ENCODE results near the gene TIE1.

Gene TIE1

DNA sequence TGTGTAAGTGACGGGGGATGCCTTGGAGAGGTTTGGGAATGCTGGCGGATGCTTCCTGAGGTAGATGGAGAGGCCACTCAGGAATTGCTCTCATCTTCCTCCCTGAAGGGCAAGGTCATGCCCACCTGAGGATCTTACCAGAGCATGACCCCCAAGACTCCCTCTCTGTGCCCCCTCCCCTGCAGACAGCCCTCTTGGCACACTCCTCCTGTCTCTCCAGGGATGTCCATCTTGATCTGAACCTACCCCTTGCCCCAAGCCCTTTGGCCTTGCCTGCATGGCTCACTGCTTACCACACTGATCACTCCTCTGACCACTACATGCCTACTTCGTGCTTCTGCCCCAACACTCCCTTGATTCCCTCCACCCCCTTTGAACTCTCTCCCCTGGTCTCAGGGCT, 19.0 kb downstream of the TIE1 start:
- no peak for TF ChIP-seq CTCF (IDR thresholded peaks at IDR 0.05; ENCODE audit: borderline replicate concordance, control extremely low read depth, extremely low read depth, insufficient read depth, missing control alignments)
- DNase-seq (ENCODE audit: low spot score) = no peak
- in situ Hi-C loops (cut with MboI; ENCODE audit: low sequenced_read_pairs, unreplicated experiment) = no loop called here

DNA sequence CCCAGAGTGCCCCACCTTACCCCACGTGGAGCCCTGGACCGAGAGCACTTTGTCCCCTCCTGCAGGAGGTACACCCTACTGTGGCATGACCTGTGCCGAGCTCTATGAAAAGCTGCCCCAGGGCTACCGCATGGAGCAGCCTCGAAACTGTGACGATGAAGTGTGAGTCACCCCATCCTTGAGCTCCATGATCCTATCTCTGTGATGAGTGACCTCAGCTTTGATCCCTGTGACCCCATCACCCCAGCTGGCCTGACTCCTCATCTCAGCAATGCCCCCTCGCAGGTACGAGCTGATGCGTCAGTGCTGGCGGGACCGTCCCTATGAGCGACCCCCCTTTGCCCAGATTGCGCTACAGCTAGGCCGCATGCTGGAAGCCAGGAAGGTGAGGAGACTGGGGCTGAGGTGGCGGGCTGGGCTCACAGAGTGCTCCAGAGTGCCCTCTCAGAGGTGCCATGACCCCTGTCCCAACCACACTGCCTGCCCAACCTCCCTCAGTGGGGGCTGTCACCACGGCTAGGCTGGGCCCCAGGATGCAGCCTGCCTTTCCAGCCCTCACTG, 20.6 kb downstream of the TIE1 start:
- no peak for DNase-seq (ENCODE audit: low spot score)
- in situ Hi-C loops (cut with MboI; ENCODE audit: low sequenced_read_pairs, unreplicated experiment) = no loop called here
- no peak for TF ChIP-seq CTCF (IDR thresholded peaks at IDR 0.05; ENCODE audit: borderline replicate concordance, control extremely low read depth, extremely low read depth, insufficient read depth, missing control alignments)

DNA sequence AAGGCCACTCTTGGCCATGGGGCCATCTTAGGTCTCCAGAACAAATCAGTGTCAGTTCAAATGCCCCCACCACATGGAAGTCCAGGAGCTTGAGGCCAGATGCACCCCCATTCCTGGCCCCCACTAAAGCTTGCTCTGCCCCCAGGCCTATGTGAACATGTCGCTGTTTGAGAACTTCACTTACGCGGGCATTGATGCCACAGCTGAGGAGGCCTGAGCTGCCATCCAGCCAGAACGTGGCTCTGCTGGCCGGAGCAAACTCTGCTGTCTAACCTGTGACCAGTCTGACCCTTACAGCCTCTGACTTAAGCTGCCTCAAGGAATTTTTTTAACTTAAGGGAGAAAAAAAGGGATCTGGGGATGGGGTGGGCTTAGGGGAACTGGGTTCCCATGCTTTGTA, 21.7 kb downstream of the TIE1 start:
- in situ Hi-C loops (cut with MboI; ENCODE audit: low sequenced_read_pairs, unreplicated experiment) = no loop called here

GRCh38 chr1:43324810-43325209, 24.0 kb downstream of the TIE1 start:
- TF ChIP-seq CTCF (IDR thresholded peaks at IDR 0.05; ENCODE audit: borderline replicate concordance, control extremely low read depth, extremely low read depth, insufficient read depth, missing control alignments) = no peak
- in situ Hi-C loops (cut with MboI; ENCODE audit: low sequenced_read_pairs, unreplicated experiment) = no loop called here
- DNase-seq (ENCODE audit: low spot score) = no peak

More for the DNA sequence above, 21.7 kb downstream of the TIE1 start:
- DNase-seq (ENCODE audit: low spot score) = no peak
- no peak for TF ChIP-seq CTCF (IDR thresholded peaks at IDR 0.05; ENCODE audit: borderline replicate concordance, control extremely low read depth, extremely low read depth, insufficient read depth, missing control alignments)

- DNase-seq (ENCODE audit: low spot score) = no peak
- no peak for TF ChIP-seq CTCF (IDR thresholded peaks at IDR 0.05; ENCODE audit: borderline replicate concordance, control extremely low read depth, extremely low read depth, insufficient read depth, missing control alignments)
- in situ Hi-C loops (cut with MboI; ENCODE audit: low sequenced_read_pairs, unreplicated experiment) = no loop called here
Measured at GRCh38 chr1:43325381-43325780, 24.6 kb downstream of the TIE1 start.

GRCh38 chr1:43327549-43328292, 26.9 kb downstream of the TIE1 start:
- in situ Hi-C loops (cut with MboI; ENCODE audit: low sequenced_read_pairs, unreplicated experiment) = no loop called here
- TF ChIP-seq CTCF (IDR thresholded peaks at IDR 0.05; ENCODE audit: borderline replicate concordance, control extremely low read depth, extremely low read depth, insufficient read depth, missing control alignments) = no peak
- no peak for DNase-seq (ENCODE audit: low spot score)

All from GM13976 (cell line).